Measurements from ENCODE around the gene CEP104. TPM values are rescaled to one million over a fixed set of nuclear protein-coding genes. Genes with fewer than 3 reads are reported as not detected.

Gene CEP104
- total and polyA plus RNA-seq, 9 of the 15 experiments (the other 6 are each of a cell fraction or from before 2014, with no cell fraction given), result 11.2 to 63.4 (median 42.6) TPM

GRCh38 chr1:3775490-3776230 lies 81.4 kb downstream of the CEP104 start (continued):
- TF ChIP-seq, protein P1, sequence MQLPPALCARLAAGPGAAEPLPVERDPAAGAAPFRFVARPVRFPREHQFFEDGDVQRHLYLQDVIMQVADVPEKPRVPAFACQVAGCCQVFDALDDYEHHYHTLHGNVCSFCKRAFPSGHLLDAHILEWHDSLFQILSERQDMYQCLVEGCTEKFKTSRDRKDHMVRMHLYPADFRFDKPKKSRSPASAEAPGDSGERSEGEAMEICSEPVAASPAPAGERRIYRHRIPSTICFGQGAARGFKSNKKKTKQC (CRISPR knock-in tag; IDR thresholded peaks at IDR 0.05), result peak; percentile 91
- TF ChIP-seq, protein P2, sequence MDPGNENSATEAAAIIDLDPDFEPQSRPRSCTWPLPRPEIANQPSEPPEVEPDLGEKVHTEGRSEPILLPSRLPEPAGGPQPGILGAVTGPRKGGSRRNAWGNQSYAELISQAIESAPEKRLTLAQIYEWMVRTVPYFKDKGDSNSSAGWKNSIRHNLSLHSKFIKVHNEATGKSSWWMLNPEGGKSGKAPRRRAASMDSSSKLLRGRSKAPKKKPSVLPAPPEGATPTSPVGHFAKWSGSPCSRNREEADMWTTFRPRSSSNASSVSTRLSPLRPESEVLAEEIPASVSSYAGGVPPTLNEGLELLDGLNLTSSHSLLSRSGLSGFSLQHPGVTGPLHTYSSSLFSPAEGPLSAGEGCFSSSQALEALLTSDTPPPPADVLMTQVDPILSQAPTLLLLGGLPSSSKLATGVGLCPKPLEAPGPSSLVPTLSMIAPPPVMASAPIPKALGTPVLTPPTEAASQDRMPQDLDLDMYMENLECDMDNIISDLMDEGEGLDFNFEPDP (CRISPR knock-in tag; IDR thresholded peaks at IDR 0.05), result no peak
- TF ChIP-seq DIDO1 (tag; IDR thresholded peaks at IDR 0.05; ENCODE audit: low read depth), result 0 out of 2 replicates have a peak, but pooled peaks have one; percentile 54
- TF ChIP-seq YBX1 (IDR thresholded peaks at IDR 0.05), result no peak
- no peak for TF ChIP-seq SMAD2 (IDR thresholded peaks at IDR 0.05; ENCODE audit: low read depth, low read length)
- TF ChIP-seq MCM2 (IDR thresholded peaks at IDR 0.05; ENCODE audit: low read depth), result no peak
- TF ChIP-seq ZNF830 (CRISPR knock-in tag; IDR thresholded peaks at IDR 0.05), result no peak
- TF ChIP-seq OTX1 (CRISPR knock-in tag; IDR thresholded peaks at IDR 0.05), result no peak
- TF ChIP-seq PCBP1 (IDR thresholded peaks at IDR 0.05; ENCODE audit: low read depth, low read length, poor library complexity, severe bottlenecking), result no peak
- TF ChIP-seq ZNF121 (CRISPR knock-in tag; conservative IDR thresholded peaks at IDR 0.05), result no peak
- no peak; the same call in 1 of the 2 replicates for TF ChIP-seq DMBX1 (CRISPR knock-in tag; IDR thresholded peaks at IDR 0.05; ENCODE audit: borderline replicate concordance)
- TF ChIP-seq, protein P3, sequence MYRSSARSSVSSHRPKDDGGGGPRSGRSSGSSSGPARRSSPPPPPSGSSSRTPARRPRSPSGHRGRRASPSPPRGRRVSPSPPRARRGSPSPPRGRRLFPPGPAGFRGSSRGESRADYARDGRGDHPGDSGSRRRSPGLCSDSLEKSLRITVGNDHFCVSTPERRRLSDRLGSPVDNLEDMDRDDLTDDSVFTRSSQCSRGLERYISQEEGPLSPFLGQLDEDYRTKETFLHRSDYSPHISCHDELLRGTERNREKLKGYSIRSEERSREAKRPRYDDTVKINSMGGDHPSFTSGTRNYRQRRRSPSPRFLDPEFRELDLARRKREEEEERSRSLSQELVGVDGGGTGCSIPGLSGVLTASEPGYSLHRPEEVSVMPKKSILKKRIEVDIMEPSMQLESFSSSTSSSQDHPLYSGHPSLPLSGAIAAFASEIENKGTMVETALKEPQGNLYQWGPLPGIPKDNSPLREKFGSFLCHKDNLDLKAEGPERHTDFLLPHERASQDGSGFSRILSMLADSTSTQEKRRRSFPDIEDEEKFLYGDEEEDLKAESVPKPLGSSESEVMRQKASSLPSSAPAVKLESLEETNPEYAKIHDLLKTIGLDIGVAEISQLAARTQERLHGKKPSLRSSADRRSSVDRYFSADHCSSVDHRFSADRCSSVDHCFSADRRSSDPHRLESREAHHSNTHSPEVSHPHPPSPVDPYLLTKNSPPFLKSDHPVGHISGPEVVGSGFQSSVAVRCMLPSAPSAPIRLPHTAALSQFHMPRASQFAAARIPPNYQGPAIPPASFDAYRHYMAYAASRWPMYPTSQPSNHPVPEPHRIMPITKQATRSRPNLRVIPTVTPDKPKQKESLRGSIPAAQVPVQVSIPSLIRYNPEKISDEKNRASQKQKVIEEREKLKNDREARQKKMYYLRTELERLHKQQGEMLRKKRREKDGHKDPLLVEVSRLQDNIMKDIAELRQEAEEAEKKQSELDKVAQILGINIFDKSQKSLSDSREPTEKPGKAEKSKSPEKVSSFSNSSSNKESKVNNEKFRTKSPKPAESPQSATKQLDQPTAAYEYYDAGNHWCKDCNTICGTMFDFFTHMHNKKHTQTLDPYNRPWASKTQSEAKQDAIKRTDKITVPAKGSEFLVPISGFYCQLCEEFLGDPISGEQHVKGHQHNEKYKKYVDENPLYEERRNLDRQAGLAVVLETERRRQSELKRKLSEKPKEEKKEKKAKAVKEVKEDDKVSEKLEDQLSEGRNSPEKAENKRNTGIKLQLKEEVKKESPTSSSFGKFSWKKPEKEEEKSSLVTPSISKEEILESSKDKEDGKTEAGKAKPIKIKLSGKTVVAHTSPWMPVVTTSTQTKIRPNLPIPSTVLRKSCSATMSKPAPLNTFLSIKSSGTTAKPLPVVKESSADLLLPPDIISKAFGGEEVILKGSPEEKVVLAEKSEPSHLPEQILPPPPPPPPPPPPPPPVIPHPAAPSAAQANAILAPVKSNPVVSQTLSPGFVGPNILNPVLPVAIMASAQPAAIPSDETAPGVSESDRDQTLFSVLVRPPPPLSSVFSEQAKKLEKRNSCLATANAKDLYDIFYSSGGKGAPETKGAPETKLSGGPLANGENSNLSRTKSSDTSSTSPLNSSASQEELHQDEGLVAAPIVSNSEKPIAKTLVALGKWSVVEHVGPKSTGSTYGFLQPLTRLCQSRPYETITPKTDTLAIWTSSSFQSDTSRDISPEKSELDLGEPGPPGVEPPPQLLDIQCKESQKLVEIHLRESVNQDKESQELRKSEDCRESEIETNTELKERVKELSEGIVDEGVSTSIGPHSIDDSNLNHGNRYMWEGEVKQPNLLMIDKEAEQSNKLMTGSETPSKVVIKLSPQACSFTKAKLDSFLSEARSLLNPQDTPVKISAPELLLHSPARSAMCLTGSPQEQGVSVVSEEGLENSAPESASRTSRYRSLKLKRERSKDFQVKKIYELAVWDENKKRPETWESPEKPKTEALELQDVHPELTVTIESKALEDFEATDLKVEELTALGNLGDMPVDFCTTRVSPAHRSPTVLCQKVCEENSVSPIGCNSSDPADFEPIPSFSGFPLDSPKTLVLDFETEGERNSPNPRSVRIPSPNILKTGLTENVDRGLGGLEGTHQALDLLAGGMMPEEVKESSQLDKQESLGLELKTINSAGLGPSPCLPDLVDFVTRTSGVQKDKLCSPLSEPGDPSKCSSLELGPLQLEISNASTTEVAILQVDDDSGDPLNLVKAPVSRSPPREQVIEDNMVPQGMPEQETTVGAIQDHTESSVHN (IDR thresholded peaks at IDR 0.05; ENCODE audit: borderline replicate concordance in 1 of 2, low read depth in 1 of 2), result no peak
- peak; percentile 78 for TF ChIP-seq USF1 (CRISPR knock-in tag; IDR thresholded peaks at IDR 0.05)
- TF ChIP-seq ZNF668 (CRISPR knock-in tag; IDR thresholded peaks at IDR 0.05), result peak; percentile 69; the same call in 1 of the 2 replicates
- TF ChIP-seq CREM (IDR thresholded peaks at IDR 0.05; ENCODE audit: low read depth), result peak; percentile 74
- peak; percentile 93 for TF ChIP-seq NFIC (IDR thresholded peaks at IDR 0.05)
- TF ChIP-seq ZFP1 (CRISPR knock-in tag; IDR thresholded peaks at IDR 0.05), result no peak
- no peak for TF ChIP-seq MCM3 (IDR thresholded peaks at IDR 0.05)
